Erythroblast (primary cell): ENCODE measurements around the gene DCLK3.

ENCODE experiments used
- GATA1 ChIP-seq: IDR thresholded peaks from 2 replicates; pipeline ENCODE4 v1.6.1; 2011; ENCODE audit warnings: low read depth, mild to moderate bottlenecking, control low read depth, low read length, moderate library complexity
- POLR2A ChIP-seq: IDR thresholded peaks from 2 replicates; pipeline ENCODE4 v1.6.1; 2011; ENCODE audit warnings: mild to moderate bottlenecking, low read length

GRCh38 chr3:36811768-36812167 is 47.4 kb upstream of the DCLK3 start:
- no peak for TF ChIP-seq POLR2A
- TF ChIP-seq GATA1 = no peak
